H9 (cell line): ENCODE measurements around the gene TSGA10IP. TPM values are rescaled to one million over a fixed set of nuclear protein-coding genes. Genes with fewer than 3 reads are reported as not detected.

Experiments
- DNase-seq: peaks from one replicate; pipeline ENCODE4 v3.0.0-alpha.2; 2017
- H2AFZ ChIP-seq: one replicate; pipeline ENCODE4 v1.6.1; 2013; ENCODE audit warnings: mild to moderate bottlenecking, low read length, control low read depth, moderate library complexity
- H2AK5ac ChIP-seq: 2 replicates; pipeline ENCODE4 v1.6.1; 2013; ENCODE audit warnings: low read length, control low read depth, mixed read lengths; ENCODE audit not compliant: insufficient read length
- H2BK120ac ChIP-seq: one replicate; pipeline ENCODE4 v1.6.1; 2013; ENCODE audit warnings: low read depth, mild to moderate bottlenecking, low read length, control low read depth, inconsistent platforms; ENCODE audit not compliant: poor library complexity, severe bottlenecking
- H2BK12ac ChIP-seq: 2 replicates; pipeline ENCODE4 v1.6.1; 2013; ENCODE audit warnings: low read length, control low read depth, mixed read lengths, low read depth; ENCODE audit not compliant: insufficient read length
- H2BK15ac ChIP-seq: 2 replicates; pipeline ENCODE4 v1.6.1; 2013; ENCODE audit warnings: low read depth, low read length, control low read depth
- H2BK20ac ChIP-seq: one replicate; pipeline ENCODE4 v1.6.1; 2013; ENCODE audit warnings: low read depth, mild to moderate bottlenecking, low read length, control low read depth, inconsistent platforms; ENCODE audit not compliant: poor library complexity, severe bottlenecking
- H2BK5ac ChIP-seq: 2 replicates; pipeline ENCODE4 v1.6.1; 2013; ENCODE audit warnings: low read length, control low read depth, mixed read lengths; ENCODE audit not compliant: insufficient read length
- H3K14ac ChIP-seq: 2 replicates; pipeline ENCODE4 v1.6.1; 2013; ENCODE audit warnings: low read length, control low read depth; ENCODE audit not compliant: insufficient read depth
- H3K18ac ChIP-seq: 2 replicates; pipeline ENCODE4 v1.6.1; 2013; ENCODE audit warnings: low read depth, mild to moderate bottlenecking, mixed read lengths, low read length, control low read depth; ENCODE audit not compliant: insufficient read length
- H3K23ac ChIP-seq: 2 replicates; pipeline ENCODE4 v1.6.1; 2013; ENCODE audit warnings: low read length, control low read depth, mixed read lengths, low read depth; ENCODE audit not compliant: insufficient read length
- H3K23me2 ChIP-seq: 2 replicates; pipeline ENCODE4 v1.6.1; 2013; ENCODE audit warnings: low read depth, mild to moderate bottlenecking, mixed read lengths, low read length, control low read depth; ENCODE audit not compliant: insufficient read length, poor library complexity, severe bottlenecking
- H3K27ac ChIP-seq: 2 replicates; pipeline ENCODE4 v1.5.1; 2013; ENCODE audit warnings: low read length, control low read depth, mixed read lengths, low read depth; ENCODE audit not compliant: insufficient read length
- H3K27me3 ChIP-seq: 2 replicates; pipeline ENCODE4 v1.6.1; 2013; ENCODE audit warnings: low read length, control low read depth, inconsistent platforms; ENCODE audit not compliant: insufficient read depth
- H3K4ac ChIP-seq: 2 replicates; pipeline ENCODE4 v1.6.1; 2013; ENCODE audit warnings: low read depth, mild to moderate bottlenecking, control low read depth, inconsistent platforms, low read length, moderate library complexity
- H3K4me1 ChIP-seq: 2 replicates; pipeline ENCODE4 v1.6.1; 2013; ENCODE audit warnings: low read length, control low read depth, inconsistent platforms; ENCODE audit not compliant: insufficient read depth
- H3K4me2 ChIP-seq: 2 replicates; pipeline ENCODE4 v1.6.1; 2013; ENCODE audit warnings: low read length, control low read depth, mixed read lengths; ENCODE audit not compliant: insufficient read length, insufficient read depth
- H3K56ac ChIP-seq: 2 replicates; pipeline ENCODE4 v1.6.1; 2013; ENCODE audit warnings: low read depth, mild to moderate bottlenecking, mixed read lengths, low read length, control low read depth; ENCODE audit not compliant: insufficient read length
- H3K79me1 ChIP-seq: 2 replicates; pipeline ENCODE4 v1.6.1; 2013; ENCODE audit warnings: low read depth, mild to moderate bottlenecking, moderate library complexity, low read length, control low read depth, inconsistent platforms; ENCODE audit not compliant: insufficient read depth, poor library complexity, severe bottlenecking
- H3K79me2 ChIP-seq: 2 replicates; pipeline ENCODE4 v1.6.1; 2013; ENCODE audit warnings: low read length, control low read depth, inconsistent platforms; ENCODE audit not compliant: insufficient read depth
- H3K9ac ChIP-seq: 2 replicates; pipeline ENCODE4 v1.6.1; 2013; ENCODE audit warnings: low read length, control low read depth, mixed read lengths; ENCODE audit not compliant: insufficient read length; ENCODE audit errors: extremely low read depth
- H3K9me3 ChIP-seq: one replicate; pipeline ENCODE4 v1.6.1; 2013; ENCODE audit warnings: low read depth, low read length, inconsistent platforms; ENCODE audit not compliant: control insufficient read depth
- H3T11ph ChIP-seq: one replicate; pipeline ENCODE4 v1.6.1; 2013; ENCODE audit warnings: mild to moderate bottlenecking, low read length, control low read depth, inconsistent platforms
- H4K20me1 ChIP-seq: one replicate; pipeline ENCODE4 v1.6.1; 2013; ENCODE audit not compliant: control insufficient read depth, insufficient read length, insufficient read depth
- H4K5ac ChIP-seq: 2 replicates; pipeline ENCODE4 v1.6.1; 2013; ENCODE audit warnings: low read depth, mild to moderate bottlenecking, mixed read lengths, low read length, control low read depth; ENCODE audit not compliant: insufficient read length
- H4K8ac ChIP-seq: replicated peaks from 2 replicates; pipeline ENCODE4 v1.6.1; 2013; ENCODE audit warnings: low read length, control low read depth, mixed read lengths, low read depth; ENCODE audit not compliant: insufficient read length
- H4K91ac ChIP-seq: 2 replicates; pipeline ENCODE4 v1.6.1; 2013; ENCODE audit warnings: low read depth, mild to moderate bottlenecking, moderate library complexity, mixed read lengths, low read length, control low read depth; ENCODE audit not compliant: insufficient read length
- H3K27ac Mint-ChIP-seq, 3 experiments: 2 replicates in 2 of 3; 3 replicates in 1 of 3; pipeline ENCODE4 v1.8.0; 2020 to 2021; ENCODE audit warnings: mixed read lengths in 3 of 3, mild to moderate bottlenecking in 1 of 3, moderate library complexity in 1 of 3
- H3K27me3 Mint-ChIP-seq: 2 replicates; pipeline ENCODE4 v1.8.0; 2021; ENCODE audit warnings: low read depth, mild to moderate bottlenecking, moderate library complexity, mixed read lengths
- H3K36me3 Mint-ChIP-seq, 3 experiments: 2 replicates in 2 of 3; 3 replicates in 1 of 3; pipeline ENCODE4 v1.8.0; 2020 to 2021; ENCODE audit warnings: low read depth in 3 of 3, mixed read lengths in 3 of 3; ENCODE audit not compliant: insufficient read depth in 1 of 3
- H3K4me1 Mint-ChIP-seq, 2 experiments: 2 replicates each; pipeline ENCODE4 v1.8.0; 2020; ENCODE audit warnings: mixed read lengths in 2 of 2
- H3K4me3 Mint-ChIP-seq, 2 experiments: 2 replicates in 1 of 2; 3 replicates in 1 of 2; pipeline ENCODE4 v1.8.0; 2020 to 2021; ENCODE audit warnings: mild to moderate bottlenecking in 2 of 2, mixed read lengths in 2 of 2, moderate library complexity in 1 of 2
- H3K9me3 Mint-ChIP-seq, 2 experiments: 2 replicates in 1 of 2; 3 replicates in 1 of 2; pipeline ENCODE4 v1.8.0; 2020; ENCODE audit warnings: mild to moderate bottlenecking in 2 of 2, mixed read lengths in 2 of 2, moderate library complexity in 1 of 2
- CTCF ChIP-seq: fragments of 200-600 bp; sonication (generic); conservative IDR thresholded peaks from 3 replicates; pipeline ENCODE4 v1.8.0; 2021; ENCODE audit warnings: antibody characterized with exemption, mild to moderate bottlenecking
- WGBS: extraction: QIAGEN DNeasy Blood & Tissue Kit; methylation state at CpG from one replicate; pipeline ENCODE4 v1.1.7; 2013; ENCODE audit warnings: missing lambda C conversion rate, low lambda C conversion rate, mixed read lengths; ENCODE audit not compliant: insufficient read length; ENCODE audit errors: extremely low coverage; 5-methylcytosine and 5-hydroxymethylcytosine counted together
- total RNA-seq: library from RNA; stranded (reverse); gene quantifications from 2 replicates; pipeline ENCODE4 v1.2.1, GENCODE V29; 2021

Gene TSGA10IP
- total RNA-seq, 1 experiment from 2014 or later, result 2.2 TPM

GRCh38 chr11:66006891-66007176 lies 61.6 kb downstream of the TSGA10IP start:
- no peak overlapping the region for H3K27ac ChIP-seq
- Mint-ChIP-seq H3K36me3 (peaks cover 11 to 32% (median 23%) of the 10 kb centered on the region in 3 experiments), H3K4me3 (no peak overlapping the region), H3K27ac (peak overlapping the region; percentile 65 to 91 (median 84); a peak in 2 of 7 replicates), H3K9me3 (no peaks in the 10 kb centered on the region), H3K27me3 (no peaks in the 10 kb centered on the region; the same call in 1 of the 2 replicates), H3K4me1 (peaks cover 24 to 37% of the 10 kb centered on the region in 2 experiments)
- no peak overlapping the region for H2BK20ac ChIP-seq
- no peak overlapping the region for H3K4me2 ChIP-seq
- H3K9me3 ChIP-seq, result no peaks in the 10 kb centered on the region
- TF ChIP-seq CTCF, result no peak
- no peak overlapping the region for H3K9ac ChIP-seq
- H3K23ac ChIP-seq, result no peak overlapping the region
- no peak overlapping the region for H3K18ac ChIP-seq
- no peaks in the 10 kb centered on the region for H4K20me1 ChIP-seq
- H4K8ac ChIP-seq, result no peak overlapping the region
- H2BK12ac ChIP-seq, result no peak overlapping the region
- no peaks in the 10 kb centered on the region for H3K79me1 ChIP-seq
- no peak overlapping the region for H4K5ac ChIP-seq
- no peak overlapping the region; the same call in 1 of the 2 replicates for H3K14ac ChIP-seq
- no peak overlapping the region for H3T11ph ChIP-seq
- H2AFZ ChIP-seq, result no peak overlapping the region
- H3K4me1 ChIP-seq, result no peaks in the 10 kb centered on the region
- no peak overlapping the region for H2BK15ac ChIP-seq
- H3K79me2 ChIP-seq, result peaks cover 3% of the 10 kb centered on the region; the same call in 1 of the 2 replicates
- no peak overlapping the region for H2BK120ac ChIP-seq
- no CpG with 5 or more reads among the region's 4 CpGs for WGBS
- H3K23me2 ChIP-seq, result peaks cover 9% of the 10 kb centered on the region
- no peak overlapping the region for H2AK5ac ChIP-seq
- no peak overlapping the region for H2BK5ac ChIP-seq
- no peak for DNase-seq
- no peak overlapping the region for H4K91ac ChIP-seq
- H3K56ac ChIP-seq, result no peak overlapping the region
- no peak overlapping the region for H3K4ac ChIP-seq
- H3K27me3 ChIP-seq, result peaks cover 4% of the 10 kb centered on the region; the same call in 1 of the 2 replicates
